DOHH2 (cell line): Measurements from ENCODE around the gene MYD88.

Experiments
- EZH2phosphoT487 ChIP-seq: fragments of 200-600 bp; sonication (generic); IDR thresholded peaks from 2 replicates; pipeline ENCODE4 v1.6.1; 2017; ENCODE audit warnings: borderline replicate concordance, mild to moderate bottlenecking, antibody characterized with exemption, low read length, moderate library complexity, mixed read lengths
- TF ChIP-seq, protein P1 (sequence below): fragments of 200-600 bp; sonication (generic); IDR thresholded peaks from one replicate; pipeline ENCODE4 v1.5.1; 2014; ENCODE audit warnings: antibody characterized with exemption, mild to moderate bottlenecking, low read depth, low read length; ENCODE audit not compliant: poor library complexity, severe bottlenecking

- TF ChIP-seq EZH2phosphoT487: no peak
- TF ChIP-seq, protein P1, sequence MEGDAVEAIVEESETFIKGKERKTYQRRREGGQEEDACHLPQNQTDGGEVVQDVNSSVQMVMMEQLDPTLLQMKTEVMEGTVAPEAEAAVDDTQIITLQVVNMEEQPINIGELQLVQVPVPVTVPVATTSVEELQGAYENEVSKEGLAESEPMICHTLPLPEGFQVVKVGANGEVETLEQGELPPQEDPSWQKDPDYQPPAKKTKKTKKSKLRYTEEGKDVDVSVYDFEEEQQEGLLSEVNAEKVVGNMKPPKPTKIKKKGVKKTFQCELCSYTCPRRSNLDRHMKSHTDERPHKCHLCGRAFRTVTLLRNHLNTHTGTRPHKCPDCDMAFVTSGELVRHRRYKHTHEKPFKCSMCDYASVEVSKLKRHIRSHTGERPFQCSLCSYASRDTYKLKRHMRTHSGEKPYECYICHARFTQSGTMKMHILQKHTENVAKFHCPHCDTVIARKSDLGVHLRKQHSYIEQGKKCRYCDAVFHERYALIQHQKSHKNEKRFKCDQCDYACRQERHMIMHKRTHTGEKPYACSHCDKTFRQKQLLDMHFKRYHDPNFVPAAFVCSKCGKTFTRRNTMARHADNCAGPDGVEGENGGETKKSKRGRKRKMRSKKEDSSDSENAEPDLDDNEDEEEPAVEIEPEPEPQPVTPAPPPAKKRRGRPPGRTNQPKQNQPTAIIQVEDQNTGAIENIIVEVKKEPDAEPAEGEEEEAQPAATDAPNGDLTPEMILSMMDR: no peak
Measured at GRCh38 chr3:38094999-38095398, 43.5 kb upstream of the MYD88 start.
